Peyer's patch (tissue), 4 donors: ENCODE data around the gene BCL2L2.

Source experiments
- POLR2A ChIP-seq, 2 donors: fragments of 450-650 bp; IDR thresholded peaks; one replicate each; pipeline ENCODE4 v1.5.1; 2017; ENCODE audit warnings: antibody characterized with exemption in 2 of 2, mild to moderate bottlenecking in 2 of 2, moderate library complexity in 2 of 2
- TF ChIP-seq, protein P1 (sequence below), 6 experiments: fragments of 450-650 bp in 4 of 6; fragments of 200-600 bp in 2 of 6; sonication (generic) in 1 of 6; IDR thresholded peaks; one replicate each; pipeline ENCODE4 v1.5.1; 2017 to 2019; ENCODE audit warnings: antibody characterized with exemption in 6 of 6, mild to moderate bottlenecking in 3 of 6, moderate library complexity in 1 of 6

DNA sequence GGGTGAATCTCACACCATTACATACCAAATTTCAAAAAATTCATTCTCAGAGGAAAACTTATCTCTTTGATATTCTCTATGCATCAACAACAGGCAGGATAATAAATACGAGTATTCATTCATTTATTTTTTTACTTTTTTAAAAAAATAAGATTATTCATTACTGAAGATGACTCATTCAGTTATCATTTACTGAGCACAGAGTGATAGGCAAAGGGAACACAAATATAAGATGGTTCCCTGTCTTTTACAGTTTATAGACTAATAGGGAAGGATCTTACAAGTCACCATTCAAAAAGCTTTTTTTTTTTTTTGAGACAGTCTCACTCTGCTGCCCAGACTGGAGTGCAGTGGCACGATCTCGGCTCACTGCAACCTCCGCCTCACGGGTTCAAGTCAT is 9.7 kb downstream of the BCL2L2 start:
- TF ChIP-seq, protein P1, sequence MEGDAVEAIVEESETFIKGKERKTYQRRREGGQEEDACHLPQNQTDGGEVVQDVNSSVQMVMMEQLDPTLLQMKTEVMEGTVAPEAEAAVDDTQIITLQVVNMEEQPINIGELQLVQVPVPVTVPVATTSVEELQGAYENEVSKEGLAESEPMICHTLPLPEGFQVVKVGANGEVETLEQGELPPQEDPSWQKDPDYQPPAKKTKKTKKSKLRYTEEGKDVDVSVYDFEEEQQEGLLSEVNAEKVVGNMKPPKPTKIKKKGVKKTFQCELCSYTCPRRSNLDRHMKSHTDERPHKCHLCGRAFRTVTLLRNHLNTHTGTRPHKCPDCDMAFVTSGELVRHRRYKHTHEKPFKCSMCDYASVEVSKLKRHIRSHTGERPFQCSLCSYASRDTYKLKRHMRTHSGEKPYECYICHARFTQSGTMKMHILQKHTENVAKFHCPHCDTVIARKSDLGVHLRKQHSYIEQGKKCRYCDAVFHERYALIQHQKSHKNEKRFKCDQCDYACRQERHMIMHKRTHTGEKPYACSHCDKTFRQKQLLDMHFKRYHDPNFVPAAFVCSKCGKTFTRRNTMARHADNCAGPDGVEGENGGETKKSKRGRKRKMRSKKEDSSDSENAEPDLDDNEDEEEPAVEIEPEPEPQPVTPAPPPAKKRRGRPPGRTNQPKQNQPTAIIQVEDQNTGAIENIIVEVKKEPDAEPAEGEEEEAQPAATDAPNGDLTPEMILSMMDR (IDR thresholded peaks at IDR 0.05): no peak
- no peak for TF ChIP-seq POLR2A (IDR thresholded peaks at IDR 0.05)
